Measurements from ENCODE around the gene RNGTT.
"Not testable (repeated sequence)": the region's sequence is repeated elsewhere in the genome, so short reads cannot be mapped to it uniquely, and the experiment has no call there.

The RNGTT gene

GRCh38 chr6:88842320-88842719 lies 121.1 kb downstream of the RNGTT start:
- TF ChIP-seq ZFX (IDR thresholded peaks at IDR 0.05) (no peak), CTCF (conservative IDR thresholded peaks at IDR 0.05) (no peak)
- no peak overlapping the region for H3K27ac ChIP-seq

GRCh38 chr6:88840796-88841539 lies 122.5 kb downstream of the RNGTT start:
- TF ChIP-seq ZFX (IDR thresholded peaks at IDR 0.05) (no peak), CTCF (conservative IDR thresholded peaks at IDR 0.05) (no peak)
- no peak overlapping the region for H3K27ac ChIP-seq

GRCh38 chr6:88840289-88840688 lies 123.1 kb downstream of the RNGTT start:
- TF ChIP-seq CTCF (conservative IDR thresholded peaks at IDR 0.05) (no peak), ZFX (IDR thresholded peaks at IDR 0.05) (no peak)
- H3K27ac ChIP-seq = no peak overlapping the region

- no peak overlapping the region for H3K27ac ChIP-seq
- TF ChIP-seq ZFX (IDR thresholded peaks at IDR 0.05) (no peak), CTCF (conservative IDR thresholded peaks at IDR 0.05) (no peak)
Observed at GRCh38 chr6:88839280-88839679, 124.1 kb downstream of the RNGTT start.

GRCh38 chr6:88835210-88835609 lies 128.2 kb downstream of the RNGTT start:
- TF ChIP-seq ZFX (IDR thresholded peaks at IDR 0.05) = no peak
- no peak overlapping the region for H3K27ac ChIP-seq

GRCh38 chr6:88833071-88833470 lies 130.3 kb downstream of the RNGTT start:
- not testable (repeated sequence) for H3K27ac ChIP-seq

- not testable (repeated sequence) for H3K27ac ChIP-seq
Observed at GRCh38 chr6:88827599-88827998, 135.8 kb downstream of the RNGTT start.

GRCh38 chr6:88825856-88826255 lies 137.6 kb downstream of the RNGTT start:
- H3K27ac ChIP-seq = no peak overlapping the region
- no peak for TF ChIP-seq ZFX (IDR thresholded peaks at IDR 0.05)
- TF ChIP-seq CTCF (conservative IDR thresholded peaks at IDR 0.05) = no peak

- no peak overlapping the region for H3K27ac ChIP-seq
- no peak for TF ChIP-seq CTCF (conservative IDR thresholded peaks at IDR 0.05)
- no peak for TF ChIP-seq ZFX (IDR thresholded peaks at IDR 0.05)
Observed at GRCh38 chr6:88823998-88824397, 139.4 kb downstream of the RNGTT start.

All from C4-2B (cell line).